Endodermal cell (in vitro differentiated cells): Measurements from ENCODE around the gene HYLS1. TPM values are rescaled to one million over a fixed set of nuclear protein-coding genes. Genes with fewer than 3 reads are reported as not detected.
A peak's percentile ranks its signal among the peaks of the same experiment; 100 is the strongest.
"Not testable (repeated sequence)": the region's sequence is repeated elsewhere in the genome, so short reads cannot be mapped to it uniquely, and the experiment has no call there.

Source experiments
- DNase-seq: peaks from one replicate; pipeline ENCODE4 v3.0.0-alpha.2; 2017
- H3K27ac ChIP-seq: 2 replicates; pipeline ENCODE4 v1.5.1; 2013; ENCODE audit warnings: mild to moderate bottlenecking, low read depth, low read length, moderate library complexity
- H3K27me3 ChIP-seq: 2 replicates; pipeline ENCODE4 v1.6.1; 2013; ENCODE audit warnings: mild to moderate bottlenecking, low read length, moderate library complexity; ENCODE audit not compliant: insufficient read depth, control insufficient read depth, poor library complexity, severe bottlenecking
- H3K36me3 ChIP-seq: 2 replicates; pipeline ENCODE4 v1.7.0; 2013; ENCODE audit warnings: mild to moderate bottlenecking, low read length, moderate library complexity; ENCODE audit not compliant: control insufficient read depth, insufficient read depth
- H3K4me1 ChIP-seq: one replicate; pipeline ENCODE4 v1.7.0; 2013; ENCODE audit warnings: low read length; ENCODE audit not compliant: control insufficient read depth, insufficient read depth
- H3K4me3 ChIP-seq: 2 replicates; pipeline ENCODE4 v1.5.1; 2013; ENCODE audit warnings: mild to moderate bottlenecking, low read length, moderate library complexity
- H3K9ac ChIP-seq: 2 replicates; pipeline ENCODE4 v1.6.1; 2013; ENCODE audit warnings: mild to moderate bottlenecking, low read length, moderate library complexity; ENCODE audit not compliant: poor library complexity, severe bottlenecking; ENCODE audit errors: extremely low read depth
- H3K9me3 ChIP-seq: 2 replicates; pipeline ENCODE4 v1.6.1; 2013; ENCODE audit warnings: mild to moderate bottlenecking, low read length, moderate library complexity; ENCODE audit not compliant: control insufficient read depth
- H3K27ac Mint-ChIP-seq: 2 replicates; pipeline ENCODE4 v1.8.0; 2020; ENCODE audit warnings: mixed read lengths
- H3K27me3 Mint-ChIP-seq: 2 replicates; pipeline ENCODE4 v1.8.0; 2021; ENCODE audit warnings: mild to moderate bottlenecking, mixed read lengths; ENCODE audit not compliant: insufficient read depth
- H3K36me3 Mint-ChIP-seq: 2 replicates; pipeline ENCODE4 v1.8.0; 2020; ENCODE audit warnings: low read depth, mixed read lengths
- H3K4me1 Mint-ChIP-seq: 2 replicates; pipeline ENCODE4 v1.8.0; 2020; ENCODE audit warnings: mixed read lengths
- H3K4me3 Mint-ChIP-seq: 2 replicates; pipeline ENCODE4 v1.8.0; 2020; ENCODE audit warnings: mild to moderate bottlenecking, moderate library complexity, mixed read lengths
- H3K9me3 Mint-ChIP-seq: 2 replicates; pipeline ENCODE4 v1.8.0; 2020; ENCODE audit warnings: mild to moderate bottlenecking, mixed read lengths
- CTCF ChIP-seq: fragments of 200-600 bp; sonication (generic); conservative IDR thresholded peaks from 2 replicates; pipeline ENCODE4 v1.5.0; 2021; ENCODE audit warnings: antibody characterized with exemption, mild to moderate bottlenecking
- WGBS, 2 experiments: methylation state at CpG; one replicate each; pipeline versions ENCODE4 v1.1.5 to v1.1.7; 2013; ENCODE audit warnings: missing lambda C conversion rate in 2 of 2, mixed read lengths in 1 of 2; ENCODE audit not compliant: insufficient coverage in 1 of 2, insufficient read length in 1 of 2; 5-methylcytosine and 5-hydroxymethylcytosine counted together
- total RNA-seq, 2 donors: library from RNA; stranded (reverse); fragmentation: NEBNext Ultra II Directional in 1 of 2; extraction: Animal tissue kit (Norgen Biotek cat#: 25700) in 1 of 2; gene quantifications; 2 replicates in 1 of 2; 3 replicates in 1 of 2; pipeline ENCODE4 v1.2.1, GENCODE V29; 2021

The HYLS1 gene
- total RNA-seq, 2 donors from 2014 or later, result 6.6 to 7.7 TPM

- WGBS, 2 experiments, result 94% methylated on average over 18 of the region's 33 CpGs; no CpG with 5 or more reads in 1 of the 2 experiments
- not testable (repeated sequence) for H3K36me3 Mint-ChIP-seq
Observed at GRCh38 chr11:125862786-125863185, 24.7 kb upstream of the HYLS1 start.

GRCh38 chr11:125865354-125865753, 22.1 kb upstream of the HYLS1 start:
- H3K9me3 ChIP-seq, H3K36me3 Mint-ChIP-seq, H3K4me1 Mint-ChIP-seq, H3K27me3 ChIP-seq, H3K27me3 Mint-ChIP-seq, H3K4me1 ChIP-seq, H3K36me3 ChIP-seq, DNase-seq, H3K27ac Mint-ChIP-seq, H3K4me3 Mint-ChIP-seq, H3K9ac ChIP-seq, H3K4me3 ChIP-seq, H3K27ac ChIP-seq: not testable (repeated sequence)
- H3K9me3 Mint-ChIP-seq, result peaks cover 28% of the 10 kb centered on the region
- 95 to 96% methylated on average over 3 of the region's 4 CpGs for WGBS, 2 experiments

More at GRCh38 chr11:125862786-125863185, 24.7 kb upstream of the HYLS1 start:
- H3K9me3 Mint-ChIP-seq, result peaks cover 50% of the 10 kb centered on the region
- H3K27me3 Mint-ChIP-seq, H3K4me3 ChIP-seq, H3K27ac ChIP-seq, H3K36me3 ChIP-seq, H3K4me1 ChIP-seq, DNase-seq, H3K4me1 Mint-ChIP-seq, H3K9me3 ChIP-seq, H3K27ac Mint-ChIP-seq, H3K4me3 Mint-ChIP-seq, H3K27me3 ChIP-seq, H3K9ac ChIP-seq: not testable (repeated sequence)

GRCh38 chr11:125869521-125869920, 17.9 kb upstream of the HYLS1 start:
- peaks cover 2% of the 10 kb centered on the region for H3K36me3 Mint-ChIP-seq
- peaks cover 4% of the 10 kb centered on the region for H3K27me3 Mint-ChIP-seq
- no peak for DNase-seq
- peaks cover 23% of the 10 kb centered on the region for H3K9me3 Mint-ChIP-seq
- peak; percentile 34 for TF ChIP-seq CTCF
- H3K4me3 Mint-ChIP-seq, result no peak overlapping the region
- Histone ChIP-seq H3K27ac (no peak overlapping the region), H3K4me3 (no peak overlapping the region), H3K4me1 (no peaks in the 10 kb centered on the region), H3K27me3 (no peaks in the 10 kb centered on the region), H3K9ac (no peak overlapping the region), H3K36me3 (no peaks in the 10 kb centered on the region), H3K9me3 (peaks cover 15% of the 10 kb centered on the region)
- 77 to 97% methylated on average over 2 of the region's 2 CpGs for WGBS, 2 experiments
- peaks cover 2% of the 10 kb centered on the region for H3K4me1 Mint-ChIP-seq
- H3K27ac Mint-ChIP-seq, result no peak overlapping the region

GRCh38 chr11:125871391-125872137, 15.9 kb upstream of the HYLS1 start:
- no peak overlapping the region for H3K9ac ChIP-seq
- H3K4me3 Mint-ChIP-seq, result no peak overlapping the region
- H3K4me1 Mint-ChIP-seq, result peaks cover 2% of the 10 kb centered on the region
- no peak overlapping the region for H3K27ac Mint-ChIP-seq
- no peaks in the 10 kb centered on the region for H3K36me3 Mint-ChIP-seq
- peaks cover 14% of the 10 kb centered on the region for H3K9me3 Mint-ChIP-seq
- no peaks in the 10 kb centered on the region for H3K36me3 ChIP-seq
- H3K4me1 ChIP-seq, result no peaks in the 10 kb centered on the region
- DNase-seq, result peak; percentile 88
- H3K9me3 ChIP-seq, result peaks cover 10% of the 10 kb centered on the region
- H3K27me3 ChIP-seq, result no peaks in the 10 kb centered on the region
- no peak overlapping the region for H3K27ac ChIP-seq
- 77 to 78% methylated on average over 9 to 10 of the region's 10 CpGs for WGBS, 2 experiments
- H3K4me3 ChIP-seq, result no peak overlapping the region
- H3K27me3 Mint-ChIP-seq, result peaks cover 5% of the 10 kb centered on the region
- TF ChIP-seq CTCF, result peak; percentile 81
